H1 (cell line): ENCODE results near the gene SND1. TPM values are rescaled to one million over a fixed set of nuclear protein-coding genes. Genes with fewer than 3 reads are reported as not detected.

Experiments used
- CTCF ChIA-PET: fragments of 300-600 bp; sonication (Branson Sonifier 250); formaldehyde crosslinking; loops from one replicate; lab custom pipeline; 2021; ENCODE audit not compliant: partially characterized antibody; lab: Charles Lee
- POLR2A ChIA-PET: fragments of 300-600 bp; sonication (Branson Sonifier 250); formaldehyde crosslinking; loops from one replicate; lab custom pipeline; 2021; ENCODE audit warnings: inconsistent platforms; ENCODE audit not compliant: partially characterized antibody; lab: Charles Lee
- DNase-seq, 2 experiments: peaks; one replicate each; pipeline versions ENCODE4 v3.0.0 to v3.0.0-alpha.2; 2010 to 2022; ENCODE audit warnings: low spot score in 2 of 2, low read depth in 1 of 2, mixed read lengths in 1 of 2
- FAIRE-seq: peaks from 2 replicates; lab custom pipeline; 2011; peaks lifted over from hg19 to GRCh38; lab: Jason Lieb, UNC
- H2AFZ ChIP-seq: 2 replicates; pipeline ENCODE4 v1.8.1; 2012; ENCODE audit warnings: low read length, inconsistent platforms
- H2AK5ac ChIP-seq: 2 replicates; pipeline ENCODE4 v1.6.1; 2013; ENCODE audit warnings: low read depth, low read length
- H2BK120ac ChIP-seq: replicated peaks from 2 replicates; pipeline ENCODE3; 2013; ENCODE audit warnings: low read depth, low read length, inconsistent platforms
- H2BK12ac ChIP-seq: 2 replicates; pipeline ENCODE4 v1.6.1; 2013; ENCODE audit warnings: low read depth, low read length
- H2BK15ac ChIP-seq: 2 replicates; pipeline ENCODE4 v1.6.1; 2013; ENCODE audit warnings: low read length
- H2BK20ac ChIP-seq: 2 replicates; pipeline ENCODE4 v1.6.1; 2013; ENCODE audit warnings: low read length
- H2BK5ac ChIP-seq: 2 replicates; pipeline ENCODE4 v1.6.1; 2013; ENCODE audit warnings: low read depth, low read length
- H3K14ac ChIP-seq: 2 replicates; pipeline ENCODE4 v1.6.1; 2013; ENCODE audit warnings: inconsistent platforms; ENCODE audit not compliant: insufficient read length
- H3K18ac ChIP-seq: 2 replicates; pipeline ENCODE4 v1.6.1; 2013; ENCODE audit warnings: low read length; ENCODE audit errors: extremely low read depth
- H3K23ac ChIP-seq: 2 replicates; pipeline ENCODE4 v1.6.1; 2013; ENCODE audit warnings: inconsistent platforms; ENCODE audit not compliant: insufficient read length
- H3K23me2 ChIP-seq: 2 replicates; pipeline ENCODE4 v1.6.1; 2013; ENCODE audit warnings: low read depth, low read length
- H3K27ac ChIP-seq: 2 replicates; pipeline ENCODE4 v1.6.1; 2011; ENCODE audit warnings: low read depth, low read length, inconsistent platforms
- H3K27me3 ChIP-seq, 4 experiments: replicated peaks in 1 of 4; 1 replicate in 1 of 4; 2 replicates in 3 of 4; pipeline versions ENCODE4 v1.6.1 to v1.8.1; 2011 to 2013; ENCODE audit warnings: low read length in 3 of 4, mild to moderate bottlenecking in 3 of 4, inconsistent platforms in 2 of 4, mixed read lengths in 2 of 4, moderate library complexity in 1 of 4; ENCODE audit not compliant: control insufficient read depth in 3 of 4, insufficient read depth in 3 of 4; ENCODE audit errors: extremely low read depth in 1 of 4
- H3K36me3 ChIP-seq, 4 experiments: 2 replicates each; pipeline versions ENCODE4 v1.6.1 to v1.8.1; 2011 to 2013; ENCODE audit warnings: mild to moderate bottlenecking in 4 of 4, low read length in 3 of 4, moderate library complexity in 2 of 4, control low read depth in 1 of 4, inconsistent platforms in 1 of 4; ENCODE audit not compliant: insufficient read depth in 4 of 4, control insufficient read depth in 2 of 4
- H3K4ac ChIP-seq: replicated peaks from 2 replicates; pipeline ENCODE3; 2013; ENCODE audit warnings: low read length, low read depth, mixed read lengths, inconsistent platforms; ENCODE audit not compliant: insufficient read length
- H3K4me1 ChIP-seq, 4 experiments: replicated peaks in 1 of 4; 1 replicate in 1 of 4; 2 replicates in 3 of 4; pipeline versions ENCODE4 v1.6.1 to v1.8.1; 2011 to 2013; ENCODE audit warnings: low read length in 3 of 4, inconsistent platforms in 2 of 4, mixed read lengths in 1 of 4; ENCODE audit not compliant: insufficient read depth in 4 of 4, control insufficient read depth in 3 of 4
- H3K4me2 ChIP-seq, 2 experiments: 2 replicates each; pipeline versions ENCODE4 v1.6.1 to v1.8.1; 2011 to 2013; ENCODE audit warnings: low read depth in 2 of 2, low read length in 2 of 2, control low read depth in 1 of 2, inconsistent platforms in 1 of 2, mild to moderate bottlenecking in 1 of 2; ENCODE audit not compliant: insufficient read depth in 1 of 2
- H3K4me3 ChIP-seq, 4 experiments: fragments of 200-600, 300-600 bp in 1 of 4; sonication (generic), shearing (Covaris generic), sonication (Bioruptor Twin) in 1 of 4; 2 replicates each; pipeline versions ENCODE4 v1.5.1 to v1.8.1; 2011 to 2016; ENCODE audit warnings: low read length in 4 of 4, low read depth in 3 of 4, control low read depth in 2 of 4, inconsistent platforms in 2 of 4, mild to moderate bottlenecking in 2 of 4, mixed read lengths in 1 of 4, moderate library complexity in 1 of 4; ENCODE audit not compliant: insufficient read depth in 2 of 4; ENCODE audit errors: extremely low read depth in 1 of 4
- H3K56ac ChIP-seq: replicated peaks from 2 replicates; pipeline ENCODE3; 2013; ENCODE audit warnings: low read depth, mild to moderate bottlenecking, mixed read lengths, low read length, inconsistent platforms; ENCODE audit not compliant: insufficient read length
- H3K79me1 ChIP-seq: 2 replicates; pipeline ENCODE4 v1.6.1; 2013; ENCODE audit warnings: low read depth, low read length, control low read depth
- H3K79me2 ChIP-seq, 2 experiments: 2 replicates each; pipeline versions ENCODE4 v1.6.1 to v1.8.1; 2012 to 2013; ENCODE audit warnings: low read length in 2 of 2, mild to moderate bottlenecking in 2 of 2, inconsistent platforms in 1 of 2; ENCODE audit not compliant: insufficient read depth in 2 of 2, control insufficient read depth in 1 of 2
- H3K9ac ChIP-seq, 4 experiments: replicated peaks in 1 of 4; 1 replicate in 1 of 4; 2 replicates in 3 of 4; pipeline versions ENCODE4 v1.6.1 to v1.8.1; 2011 to 2013; ENCODE audit warnings: low read depth in 3 of 4, low read length in 3 of 4, control low read depth in 2 of 4, mild to moderate bottlenecking in 2 of 4, moderate library complexity in 2 of 4, inconsistent platforms in 1 of 4; ENCODE audit errors: extremely low read depth in 1 of 4
- H3K9me3 ChIP-seq, 2 experiments: 2 replicates each; pipeline versions ENCODE4 v1.6.1 to v1.8.1; 2012 to 2013; ENCODE audit warnings: mild to moderate bottlenecking in 2 of 2, moderate library complexity in 2 of 2, control low read depth in 1 of 2, inconsistent platforms in 1 of 2, low read depth in 1 of 2, low read length in 1 of 2, mixed read lengths in 1 of 2; ENCODE audit not compliant: insufficient read depth in 2 of 2
- H4K20me1 ChIP-seq, 2 experiments: replicated peaks in 1 of 2; 2 replicates each; pipeline versions ENCODE3 to v1.8.1; 2011 to 2013; ENCODE audit warnings: inconsistent platforms in 2 of 2, low read length in 2 of 2, mild to moderate bottlenecking in 1 of 2; ENCODE audit not compliant: insufficient read depth in 2 of 2, control insufficient read depth in 1 of 2
- H4K5ac ChIP-seq: 2 replicates; pipeline ENCODE4 v1.6.1; 2013; ENCODE audit warnings: low read length, low read depth, mixed read lengths, inconsistent platforms; ENCODE audit not compliant: insufficient read length
- H4K8ac ChIP-seq: 2 replicates; pipeline ENCODE4 v1.8.0; 2013; ENCODE audit warnings: mild to moderate bottlenecking, moderate library complexity, low read length, inconsistent platforms; ENCODE audit not compliant: insufficient read depth; ENCODE audit errors: extremely low read depth
- H4K91ac ChIP-seq: replicated peaks from 2 replicates; pipeline ENCODE3; 2013; ENCODE audit warnings: low read length, mixed read lengths, inconsistent platforms; ENCODE audit not compliant: insufficient read length
- BACH1 ChIP-seq: IDR thresholded peaks from 2 replicates; pipeline ENCODE4 v1.6.1; 2012; ENCODE audit warnings: low read length, improper control_type of control experiment
- CBX8 ChIP-seq: fragments of 300-800, 300-1000 bp; sonication (generic); IDR thresholded peaks from 2 replicates; pipeline ENCODE4 v1.7.1; 2016; ENCODE audit warnings: low read depth, low read length, borderline replicate concordance
- EP300 ChIP-seq, 2 experiments: IDR thresholded peaks; 1 replicate in 1 of 2; 2 replicates in 1 of 2; pipeline ENCODE4 v1.6.1; 2011 to 2012; ENCODE audit warnings: low read depth in 2 of 2, low read length in 2 of 2, mild to moderate bottlenecking in 2 of 2, borderline replicate concordance in 1 of 2, inconsistent platforms in 1 of 2, moderate library complexity in 1 of 2
- KDM4A ChIP-seq: IDR thresholded peaks from one replicate; pipeline ENCODE4 v1.7.1; 2012; ENCODE audit warnings: low read depth, mild to moderate bottlenecking, moderate library complexity, low read length, inconsistent platforms; ENCODE audit not compliant: severe bottlenecking
- WGBS, 2 experiments: shearing (Covaris generic) in 1 of 2; methylation state at CpG; one replicate each; pipeline versions ENCODE4 v1.1.6 to v1.1.7; 2013 to 2015; ENCODE audit warnings: low lambda C conversion rate in 2 of 2, mixed read lengths in 2 of 2, inconsistent platforms in 1 of 2, low coverage in 1 of 2, missing lambda C conversion rate in 1 of 2; ENCODE audit not compliant: insufficient replicate concordance in 2 of 2, insufficient coverage in 1 of 2, insufficient read length in 1 of 2; ENCODE audit errors: extremely low coverage in 1 of 2, missing lambda C conversion rate in 1 of 2; 5-methylcytosine and 5-hydroxymethylcytosine counted together
- polyA plus RNA-seq, 7 experiments: library from polyadenylated mRNA; depleted of rRNA in 3 of 7; stranded (reverse) in 5 of 7; unstranded in 2 of 7; fragments of >200 nt in 5 of 7; fragments of 200-250 nt in 2 of 7; gene quantifications; 1 replicate in 5 of 7; 2 replicates in 1 of 7; 4 replicates in 1 of 7; pipeline versions ENCODE4 v1.2.1 to v1.2.3, GENCODE V29; 2011 to 2013; ENCODE audit warnings: missing spikeins in 2 of 7, mixed read lengths in 2 of 7
- total RNA-seq: library from RNA; stranded (reverse); fragmentation: NEBNext Ultra II Directional; extraction: Animal tissue kit (Norgen Biotek cat#: 25700); gene quantifications from 2 replicates; pipeline ENCODE4 v1.2.1, GENCODE V29; 2021

The SND1 gene
- total and polyA plus RNA-seq, 2 of the 8 experiments (the other 6 are each of a cell fraction or from before 2014, with no cell fraction given), result 122 to 290 TPM

GRCh38 chr7:127764681-127765080 lies 112.7 kb downstream of the SND1 start:
- no peak overlapping the region for H2BK20ac ChIP-seq
- H4K20me1 ChIP-seq, result peaks cover 2% of the 10 kb centered on the region in 2 experiments
- FAIRE-seq (no peak), DNase-seq (no peak)
- TF ChIP-seq KDM4A, result no peak
- TF ChIP-seq BACH1, result no peak
- no peak for TF ChIP-seq CBX8
- no peak for TF ChIP-seq EP300 (IDR thresholded peaks at IDR 0.05; ENCODE audit: borderline replicate concordance in 1 of 2, low read depth in 2 of 2, low read length in 2 of 2)
- H3K27ac ChIP-seq, result no peak overlapping the region
- no peak overlapping the region for H3K14ac ChIP-seq
- no peak overlapping the region for H3K18ac ChIP-seq
- ChIA-PET POLR2A (no interaction called here), CTCF (interaction anchor here (0.9 to 3.9 kb wide), 6 partner anchors 9 to 445 kb away, joined by 3 to 20 read pairs (median 4); no protein-coding TSS in a partner anchor)
- H4K91ac ChIP-seq, result no peak overlapping the region
- H2BK15ac ChIP-seq, result no peak overlapping the region
- H3K23ac ChIP-seq, result no peak overlapping the region
- H3K79me1 ChIP-seq, result no peaks in the 10 kb centered on the region; the same call in 1 of the 2 replicates
- H3K4me2 ChIP-seq, result no peak overlapping the region
- no peak overlapping the region for H2BK5ac ChIP-seq
- no peak overlapping the region for H3K56ac ChIP-seq
- H3K4me1 ChIP-seq, result peaks cover 0 to 6% (median 2%) of the 10 kb centered on the region in 4 experiments; a peak in 2 of 7 replicates
- H2BK120ac ChIP-seq, result no peak overlapping the region
- WGBS, 2 experiments, result 98% methylated on average over 6 of the region's 6 CpGs; no CpG with 5 or more reads in 1 of the 2 experiments
- no peaks in the 10 kb centered on the region for H3K9me3 ChIP-seq
- no peak overlapping the region for H2BK12ac ChIP-seq
- H4K5ac ChIP-seq, result no peak overlapping the region
- no peak overlapping the region for H2AFZ ChIP-seq
- H3K79me2 ChIP-seq, result peaks cover 0 to 83% of the 10 kb centered on the region in 2 experiments; a peak in 2 of 4 replicates
- no peak overlapping the region for H2AK5ac ChIP-seq
- no peak overlapping the region for H3K4ac ChIP-seq
- H3K27me3 ChIP-seq, result no peaks in the 10 kb centered on the region
- H3K9ac ChIP-seq, result no peak overlapping the region
- H3K23me2 ChIP-seq, result no peaks in the 10 kb centered on the region
- H3K36me3 ChIP-seq, result no peaks in the 10 kb centered on the region
- no peak overlapping the region for H4K8ac ChIP-seq
- no peak overlapping the region for H3K4me3 ChIP-seq
